Subcutaneous adipose tissue (tissue), 4 donors: ENCODE measurements around the gene SEC16A. TPM values are rescaled to one million over a fixed set of nuclear protein-coding genes. Genes with fewer than 3 reads are reported as not detected.

Source experiments
- CTCF ChIP-seq: fragments of 450-650 bp; IDR thresholded peaks from one replicate; pipeline ENCODE4 v1.5.1; 2016; ENCODE audit warnings: low read depth, mild to moderate bottlenecking, control low read depth, antibody characterized with exemption, moderate library complexity
- total RNA-seq, 4 donors: library from RNA; depleted of rRNA; stranded (reverse); fragments of >200 nt; gene quantifications; one replicate each; pipeline ENCODE4 v1.1.0, GENCODE V29; 2016

Gene SEC16A
- total RNA-seq, 4 donors from 2014 or later = 39.0 to 65.4 (median 52.9) TPM

GRCh38 chr9:136486131-136486530 is 3.3 kb upstream of the SEC16A start:
- no peak for TF ChIP-seq CTCF

GRCh38 chr9:136485049-136486045 is 2.5 kb upstream of the SEC16A start:
- no peak for TF ChIP-seq CTCF

GRCh38 chr9:136484153-136485048 is 1.6 kb upstream of the SEC16A start:
- TF ChIP-seq CTCF = no peak

GRCh38 chr9:136483589-136484152 is 831 bp upstream of the SEC16A start:
- no peak for TF ChIP-seq CTCF

- TF ChIP-seq CTCF = no peak
Measured at GRCh38 chr9:136482046-136482792, 621 bp downstream of the SEC16A start.

GRCh38 chr9:136481558-136481957 is 1.3 kb downstream of the SEC16A start:
- no peak for TF ChIP-seq CTCF
